Measurements from ENCODE around the gene DNAJB5. TPM values are rescaled to one million over a fixed set of nuclear protein-coding genes. Genes with fewer than 3 reads are reported as not detected.
A peak's percentile ranks its signal among the peaks of the same experiment; 100 is the strongest.

DNAJB5 gene
- total RNA-seq, 2 donors from 2014 or later: 34.9 to 82.4 TPM

GRCh38 chr9:35035851-35036701, 46.5 kb downstream of the DNAJB5 start:
- peak; percentile 70 for DNase-seq (ENCODE audit: low spot score)
- Histone ChIP-seq H3K4me1 (peaks cover 0 to 11% of the 10 kb centered on the region in 2 donors), H3K27me3 (no peaks in the 10 kb centered on the region), H3K36me3 (peaks cover 5% of the 10 kb centered on the region), H3K4me3 (peak overlapping the region in 1 of 2 donors; percentile 37), H3K9me3 (no peaks in the 10 kb centered on the region), H3K27ac (peak overlapping the region in 1 of 2 donors; percentile 21)
- TF ChIP-seq, protein P1, sequence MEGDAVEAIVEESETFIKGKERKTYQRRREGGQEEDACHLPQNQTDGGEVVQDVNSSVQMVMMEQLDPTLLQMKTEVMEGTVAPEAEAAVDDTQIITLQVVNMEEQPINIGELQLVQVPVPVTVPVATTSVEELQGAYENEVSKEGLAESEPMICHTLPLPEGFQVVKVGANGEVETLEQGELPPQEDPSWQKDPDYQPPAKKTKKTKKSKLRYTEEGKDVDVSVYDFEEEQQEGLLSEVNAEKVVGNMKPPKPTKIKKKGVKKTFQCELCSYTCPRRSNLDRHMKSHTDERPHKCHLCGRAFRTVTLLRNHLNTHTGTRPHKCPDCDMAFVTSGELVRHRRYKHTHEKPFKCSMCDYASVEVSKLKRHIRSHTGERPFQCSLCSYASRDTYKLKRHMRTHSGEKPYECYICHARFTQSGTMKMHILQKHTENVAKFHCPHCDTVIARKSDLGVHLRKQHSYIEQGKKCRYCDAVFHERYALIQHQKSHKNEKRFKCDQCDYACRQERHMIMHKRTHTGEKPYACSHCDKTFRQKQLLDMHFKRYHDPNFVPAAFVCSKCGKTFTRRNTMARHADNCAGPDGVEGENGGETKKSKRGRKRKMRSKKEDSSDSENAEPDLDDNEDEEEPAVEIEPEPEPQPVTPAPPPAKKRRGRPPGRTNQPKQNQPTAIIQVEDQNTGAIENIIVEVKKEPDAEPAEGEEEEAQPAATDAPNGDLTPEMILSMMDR (IDR thresholded peaks at IDR 0.05): no peak

DNA sequence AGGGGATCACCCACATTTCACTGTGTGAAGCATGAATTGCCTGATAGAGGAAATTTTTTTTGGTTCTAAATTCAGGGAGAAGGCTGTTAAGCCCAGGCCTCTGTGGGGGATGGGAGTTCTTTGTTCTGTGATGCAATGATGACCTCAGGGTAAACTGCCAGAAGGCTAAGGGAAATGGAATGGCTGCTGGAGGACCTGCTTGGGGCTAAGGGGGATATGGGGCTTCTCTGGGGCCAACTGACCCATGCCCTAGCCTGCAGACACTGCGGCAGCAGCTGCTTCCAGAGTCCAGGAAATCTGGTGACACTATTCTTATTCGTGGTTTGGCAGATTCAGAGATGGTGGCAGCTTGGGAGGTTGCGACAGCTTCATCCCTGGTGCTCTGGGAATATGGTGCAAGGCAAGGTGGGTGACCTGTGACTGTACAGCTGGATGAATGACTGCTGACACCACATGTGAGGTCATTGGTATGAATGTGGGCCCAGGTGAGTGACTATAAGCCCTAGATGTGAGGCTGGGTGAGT, 52.6 kb downstream of the DNAJB5 start:
- Histone ChIP-seq H3K4me3 (no peak overlapping the region), H3K9me3 (no peaks in the 10 kb centered on the region), H3K4me1 (no peaks in the 10 kb centered on the region), H3K27ac (no peak overlapping the region), H3K27me3 (no peaks in the 10 kb centered on the region), H3K36me3 (peaks cover 30% of the 10 kb centered on the region)
- DNase-seq (ENCODE audit: low spot score): no peak
- TF ChIP-seq, protein P1 (IDR thresholded peaks at IDR 0.05): no peak

GRCh38 chr9:35042891-35043545, 53.5 kb downstream of the DNAJB5 start:
- peaks cover 32% of the 10 kb centered on the region for H3K36me3 ChIP-seq
- TF ChIP-seq, protein P1 (IDR thresholded peaks at IDR 0.05): no peak

DNA sequence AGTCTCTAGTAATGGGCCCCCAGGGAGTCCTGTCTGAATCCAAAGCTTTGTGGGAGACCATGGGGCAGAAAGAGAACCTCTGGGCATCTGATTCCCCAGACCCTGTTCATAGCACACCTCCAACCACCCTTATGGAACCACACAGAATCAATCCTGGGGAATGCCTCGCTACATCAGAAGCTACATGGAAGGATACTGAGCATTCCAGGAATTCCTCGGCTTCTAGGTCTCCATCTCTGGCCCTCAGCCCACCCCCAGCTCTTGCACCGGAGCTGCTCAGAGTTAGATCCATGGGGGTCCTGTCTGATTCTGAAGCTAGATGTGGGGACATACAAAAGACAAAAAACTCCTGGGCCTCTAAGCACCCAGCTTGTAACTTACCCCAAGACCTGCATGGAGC, 54.5 kb downstream of the DNAJB5 start:
- no peaks in the 10 kb centered on the region for H3K4me1 ChIP-seq
- H3K9me3 ChIP-seq: no peaks in the 10 kb centered on the region
- H3K27me3 ChIP-seq: no peaks in the 10 kb centered on the region
- H3K4me3 ChIP-seq: no peak overlapping the region
- peaks cover 42% of the 10 kb centered on the region for H3K36me3 ChIP-seq
- DNase-seq (ENCODE audit: low spot score): no peak
- TF ChIP-seq, protein P1 (IDR thresholded peaks at IDR 0.05): no peak
- H3K27ac ChIP-seq: no peak overlapping the region

More at GRCh38 chr9:35042891-35043545, 53.5 kb downstream of the DNAJB5 start:
- Histone ChIP-seq H3K27me3 (no peaks in the 10 kb centered on the region), H3K4me1 (no peaks in the 10 kb centered on the region), H3K9me3 (no peaks in the 10 kb centered on the region), H3K4me3 (no peak overlapping the region), H3K27ac (no peak overlapping the region)
- no peak for DNase-seq (ENCODE audit: low spot score)

Other genes with a start within 250 kb of the DNAJB5 start
- under 1 TPM in 1 of 2 donors, not detected in 1; 0.67 TPM for gene PHF24, start 31.5 kb upstream of the DNAJB5 start, total RNA-seq
- gene VCP, start 82.9 kb downstream of the DNAJB5 start, total RNA-seq: 100 to 1,000 TPM; 150 to 157 TPM
- gene FANCG, start 90.2 kb downstream of the DNAJB5 start, total RNA-seq: 1 to 10 TPM in 1 of 2 donors, under 1 TPM in 1; 0.89 to 1.9 TPM
- 10 to 100 TPM in 1 of 2 donors, 1 to 10 TPM in 1; 9.0 to 12.3 TPM for gene PIGO, start 106.8 kb downstream of the DNAJB5 start, total RNA-seq
- 100 to 1,000 TPM; 114 to 115 TPM for gene STOML2, start 113.4 kb downstream of the DNAJB5 start, total RNA-seq
- 10 to 100 TPM; 19.6 to 22.2 TPM for gene ATOSB, start 126.1 kb downstream of the DNAJB5 start, total RNA-seq
- 10 to 100 TPM; 12.9 to 14.6 TPM for gene UNC13B, start 172.3 kb downstream of the DNAJB5 start, total RNA-seq

All from right atrium auricular region (tissue), 2 donors.